SU-DHL-6 (cell line): ENCODE data around the gene CLEC3A.

ENCODE experiments used
- H2AFZ ChIP-seq: fragments of 200-600 bp; sonication (generic); 2 replicates; pipeline ENCODE4 v1.6.1; 2014; ENCODE audit warnings: low read depth, mild to moderate bottlenecking, moderate library complexity, mixed read lengths, antibody characterized with exemption, low read length; ENCODE audit not compliant: severe bottlenecking
- H3F3A ChIP-seq: fragments of 200-600 bp; shearing (Covaris generic); 2 replicates; pipeline ENCODE4 v1.6.0; 2016; ENCODE audit warnings: antibody characterized with exemption, mild to moderate bottlenecking; ENCODE audit not compliant: insufficient read depth
- H3K27ac ChIP-seq: fragments of 200-600 bp; sonication (generic); 2 replicates; pipeline ENCODE4 v1.5.1; 2016; ENCODE audit warnings: low read depth, mild to moderate bottlenecking, low read length, moderate library complexity, mixed read lengths
- H3K27me3 ChIP-seq: fragments of 200-600 bp; sonication (generic), shearing (Covaris generic); 2 replicates; pipeline ENCODE4 v1.6.0; 2014; ENCODE audit warnings: mild to moderate bottlenecking, low read length
- H3K36me3 ChIP-seq: fragments of 200-600 bp; sonication (generic); 2 replicates; pipeline ENCODE4 v1.6.1; 2014; ENCODE audit warnings: mild to moderate bottlenecking, low read length, mixed read lengths
- H3K4me2 ChIP-seq: fragments of 300-600, 200-600 bp; shearing (Covaris generic), sonication (generic); 2 replicates; pipeline ENCODE4 v1.6.0; 2014; ENCODE audit warnings: low read length, low read depth, mild to moderate bottlenecking; ENCODE audit not compliant: poor library complexity, severe bottlenecking
- H3K4me3 ChIP-seq: fragments of 200-600 bp; sonication (generic); 2 replicates; pipeline ENCODE4 v1.5.1; 2014; ENCODE audit warnings: antibody characterized with exemption, low read length, mild to moderate bottlenecking, mixed read lengths; ENCODE audit not compliant: insufficient read depth, poor library complexity, severe bottlenecking
- H3K79me2 ChIP-seq: fragments of 200-600 bp; sonication (generic); 2 replicates; pipeline ENCODE4 v1.6.1; 2014; ENCODE audit warnings: mild to moderate bottlenecking, low read length, moderate library complexity; ENCODE audit not compliant: insufficient read depth
- H3K9ac ChIP-seq: fragments of 200-600 bp; sonication (generic); 2 replicates; pipeline ENCODE4 v1.7.0; 2014; ENCODE audit warnings: mild to moderate bottlenecking, low read length
- H3K9me2 ChIP-seq: fragments of 200-600 bp; sonication (generic); replicated peaks from 2 replicates; pipeline ENCODE4 v1.6.1; 2014; ENCODE audit warnings: low read length; ENCODE audit not compliant: insufficient read depth
- H3K9me3 ChIP-seq: fragments of 200-600 bp; sonication (generic); 2 replicates; pipeline ENCODE4 v1.6.1; 2014; ENCODE audit warnings: low read length, mixed read lengths; ENCODE audit not compliant: insufficient read depth
- H4K20me1 ChIP-seq: fragments of 200-600 bp; sonication (generic); 2 replicates; pipeline ENCODE4 v1.6.1; 2014; ENCODE audit warnings: low read depth, mild to moderate bottlenecking, antibody characterized with exemption, low read length, moderate library complexity, mixed read lengths
- CTCF ChIP-seq: fragments of 200-600 bp; sonication (generic); IDR thresholded peaks from one replicate; pipeline ENCODE4 v1.5.1; 2017; ENCODE audit warnings: antibody characterized with exemption, mild to moderate bottlenecking, low read length, moderate library complexity; ENCODE audit not compliant: insufficient read depth, poor library complexity, severe bottlenecking
- EZH2phosphoT487 ChIP-seq: fragments of 200-600 bp; sonication (generic), shearing (Covaris generic); conservative IDR thresholded peaks from 2 replicates; pipeline ENCODE4 v1.6.1; 2018; ENCODE audit warnings: mild to moderate bottlenecking, antibody characterized with exemption, low read length, moderate library complexity, mixed read lengths

The CLEC3A gene

GRCh38 chr16:78040396-78040795, 18.0 kb downstream of the CLEC3A start:
- H3K4me3 ChIP-seq: no peak overlapping the region
- no peaks in the 10 kb centered on the region for H3K36me3 ChIP-seq
- no peak overlapping the region for H3K27ac ChIP-seq
- H3K27me3 ChIP-seq: no peaks in the 10 kb centered on the region
- no peak overlapping the region for H3K4me2 ChIP-seq
- no peaks in the 10 kb centered on the region for H3K9me2 ChIP-seq
- TF ChIP-seq CTCF (no peak), EZH2phosphoT487 (no peak)
- H3K9me3 ChIP-seq: no peaks in the 10 kb centered on the region
- H3K9ac ChIP-seq: no peak overlapping the region
- no peaks in the 10 kb centered on the region for H4K20me1 ChIP-seq
- no peak overlapping the region for H2AFZ ChIP-seq
- no peaks in the 10 kb centered on the region for H3K79me2 ChIP-seq
- H3F3A ChIP-seq: no peaks in the 10 kb centered on the region

- Histone ChIP-seq H3F3A (no peaks in the 10 kb centered on the region), H3K9ac (no peak overlapping the region), H3K36me3 (no peaks in the 10 kb centered on the region), H4K20me1 (no peaks in the 10 kb centered on the region), H3K27ac (no peak overlapping the region), H3K4me2 (no peak overlapping the region), H2AFZ (no peak overlapping the region), H3K4me3 (no peak overlapping the region), H3K79me2 (no peaks in the 10 kb centered on the region), H3K9me3 (no peaks in the 10 kb centered on the region), H3K9me2 (no peaks in the 10 kb centered on the region), H3K27me3 (no peaks in the 10 kb centered on the region)
- no peak for TF ChIP-seq EZH2phosphoT487
- TF ChIP-seq CTCF: no peak
These were observed 23.7 kb downstream of the CLEC3A start for GRCh38 chr16:78045865-78046581.

- H3K9me2 ChIP-seq: no peaks in the 10 kb centered on the region
- H2AFZ ChIP-seq: no peak overlapping the region
- no peaks in the 10 kb centered on the region for H3K27me3 ChIP-seq
- no peaks in the 10 kb centered on the region for H3K36me3 ChIP-seq
- no peak overlapping the region for H3K27ac ChIP-seq
- no peaks in the 10 kb centered on the region for H3F3A ChIP-seq
- H3K79me2 ChIP-seq: no peaks in the 10 kb centered on the region
- TF ChIP-seq CTCF (no peak), EZH2phosphoT487 (no peak)
- H3K4me2 ChIP-seq: no peak overlapping the region
- no peaks in the 10 kb centered on the region for H4K20me1 ChIP-seq
- H3K9me3 ChIP-seq: no peaks in the 10 kb centered on the region
- no peak overlapping the region for H3K9ac ChIP-seq
- H3K4me3 ChIP-seq: no peak overlapping the region
These were observed 26.0 kb downstream of the CLEC3A start for GRCh38 chr16:78048319-78048718.
